ENCODE results near the gene DTNA.
A peak's percentile ranks its signal among the peaks of the same experiment; 100 is the strongest.
"Not testable (repeated sequence)": the region's sequence is repeated elsewhere in the genome, so short reads cannot be mapped to it uniquely, and the experiment has no call there.

Gene DTNA

GRCh38 chr18:34709750-34710441, at the start of gene DTNA:
DTNA (plus strand) TSS chr18:34710298; CDS start chr18:34755977, 45,679 bp downstream.
- no peak for DNase-seq
- TF ChIP-seq GATA1 (IDR thresholded peaks at IDR 0.05; ENCODE audit: low read depth, low read length) (no peak), POLR2A (IDR thresholded peaks at IDR 0.05; ENCODE audit: low read length) (no peak)

GRCh38 chr18:34660572-34660971, 49.5 kb upstream of the DTNA start:
- DNase-seq = peak; percentile 33 to 55
- TF ChIP-seq POLR2A (IDR thresholded peaks at IDR 0.05; ENCODE audit: low read length) (no peak), GATA1 (IDR thresholded peaks at IDR 0.05; ENCODE audit: low read depth, low read length) (no peak)

GRCh38 chr18:34661464-34662087, 48.5 kb upstream of the DTNA start:
- peak; percentile 62 to 79 for DNase-seq

GRCh38 chr18:34676816-34677574, 33.1 kb upstream of the DTNA start:
- TF ChIP-seq POLR2A (IDR thresholded peaks at IDR 0.05; ENCODE audit: low read length) = no peak
- no peak for TF ChIP-seq GATA1 (IDR thresholded peaks at IDR 0.05; ENCODE audit: low read depth, low read length)
- DNase-seq = no peak

More at GRCh38 chr18:34661464-34662087, 48.5 kb upstream of the DTNA start:
- TF ChIP-seq GATA1 (IDR thresholded peaks at IDR 0.05; ENCODE audit: low read depth, low read length) = no peak
- TF ChIP-seq POLR2A (IDR thresholded peaks at IDR 0.05; ENCODE audit: low read length) = no peak

GRCh38 chr18:34689750-34690149, 20.3 kb upstream of the DTNA start:
- not testable (repeated sequence) for DNase-seq

- TF ChIP-seq POLR2A (IDR thresholded peaks at IDR 0.05; ENCODE audit: low read length) = no peak
- no peak for TF ChIP-seq GATA1 (IDR thresholded peaks at IDR 0.05; ENCODE audit: low read depth, low read length)
- no peak for DNase-seq
These were observed 18.5 kb upstream of the DTNA start for GRCh38 chr18:34691614-34692013.

- no peak for TF ChIP-seq POLR2A (IDR thresholded peaks at IDR 0.05; ENCODE audit: low read length)
- TF ChIP-seq GATA1 (IDR thresholded peaks at IDR 0.05; ENCODE audit: low read depth, low read length) = no peak
- DNase-seq = no peak
These were observed 15.4 kb upstream of the DTNA start for GRCh38 chr18:34694591-34695165.

GRCh38 chr18:34695310-34695709, 14.8 kb upstream of the DTNA start:
- no peak for DNase-seq
- TF ChIP-seq POLR2A (IDR thresholded peaks at IDR 0.05; ENCODE audit: low read length) (no peak), GATA1 (IDR thresholded peaks at IDR 0.05; ENCODE audit: low read depth, low read length) (no peak)

- no peak for TF ChIP-seq POLR2A (IDR thresholded peaks at IDR 0.05; ENCODE audit: low read length)
- no peak for TF ChIP-seq GATA1 (IDR thresholded peaks at IDR 0.05; ENCODE audit: low read depth, low read length)
- no peak for DNase-seq
These were observed 13.4 kb upstream of the DTNA start for GRCh38 chr18:34696671-34697070.

GRCh38 chr18:34697233-34697632, 12.9 kb upstream of the DTNA start:
- TF ChIP-seq POLR2A (IDR thresholded peaks at IDR 0.05; ENCODE audit: low read length) (no peak), GATA1 (IDR thresholded peaks at IDR 0.05; ENCODE audit: low read depth, low read length) (no peak)
- no peak for DNase-seq

- no peak for TF ChIP-seq POLR2A (IDR thresholded peaks at IDR 0.05; ENCODE audit: low read length)
- no peak for TF ChIP-seq GATA1 (IDR thresholded peaks at IDR 0.05; ENCODE audit: low read depth, low read length)
- DNase-seq = no peak
These were observed 12.2 kb upstream of the DTNA start for GRCh38 chr18:34697891-34698290.

- no peak for DNase-seq
- TF ChIP-seq POLR2A (IDR thresholded peaks at IDR 0.05; ENCODE audit: low read length) = no peak
- no peak for TF ChIP-seq GATA1 (IDR thresholded peaks at IDR 0.05; ENCODE audit: low read depth, low read length)
These were observed 8.2 kb upstream of the DTNA start for GRCh38 chr18:34701911-34702310.

GRCh38 chr18:34702814-34703213, 7.3 kb upstream of the DTNA start:
- no peak for TF ChIP-seq GATA1 (IDR thresholded peaks at IDR 0.05; ENCODE audit: low read depth, low read length)
- TF ChIP-seq POLR2A (IDR thresholded peaks at IDR 0.05; ENCODE audit: low read length) = no peak
- no peak for DNase-seq

- DNase-seq = no peak
- TF ChIP-seq POLR2A (IDR thresholded peaks at IDR 0.05; ENCODE audit: low read length) (no peak), GATA1 (IDR thresholded peaks at IDR 0.05; ENCODE audit: low read depth, low read length) (no peak)
These were observed 6.0 kb upstream of the DTNA start for GRCh38 chr18:34704074-34704473.

Measured in erythroblast (primary cell).